ENCODE measurements around the gene NCKAP5.

The NCKAP5 gene

GRCh38 chr2:133569286-133569830, 1.1 kb upstream of the NCKAP5 start:
- Mint-ChIP-seq H3K9me3 (peaks cover 5% of the 10 kb centered on the region), H3K27me3 (no peaks in the 10 kb centered on the region), H3K4me3 (no peak overlapping the region), H3K36me3 (ENCODE audit: insufficient read depth) (no peaks in the 10 kb centered on the region), H3K27ac (ENCODE audit: low read depth) (no peak overlapping the region), H3K4me1 (no peaks in the 10 kb centered on the region)
- DNase-seq (ENCODE audit: low spot score in 2 of 2) (no peak), ATAC-seq (replicated peaks; ENCODE audit: extremely low read depth, poor library complexity, severe bottlenecking) (no peak)

DNA sequence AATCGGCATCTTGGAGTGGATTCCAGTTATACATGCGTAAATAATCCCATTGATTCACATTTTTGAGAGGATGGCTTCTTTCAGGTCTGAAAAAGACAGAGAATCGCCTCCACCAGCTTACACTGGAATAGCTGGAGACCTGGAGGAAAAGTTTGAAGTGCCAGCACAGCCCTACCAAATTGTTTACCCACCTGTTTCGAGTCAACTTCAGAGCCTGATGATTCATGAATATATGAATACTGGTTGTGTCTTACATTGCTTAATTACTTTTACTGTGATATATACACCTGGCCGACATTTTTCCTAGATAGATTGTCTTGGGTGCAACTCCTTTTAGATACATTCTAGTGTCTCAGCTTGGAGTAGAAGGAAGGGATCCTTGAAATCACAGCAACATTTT, 335 bp upstream of the NCKAP5 start:
- H3K4me1 Mint-ChIP-seq, result no peaks in the 10 kb centered on the region
- peaks cover 5% of the 10 kb centered on the region for H3K9me3 Mint-ChIP-seq
- no peak overlapping the region for H3K27ac Mint-ChIP-seq (ENCODE audit: low read depth)
- H3K4me3 Mint-ChIP-seq, result no peak overlapping the region
- no peaks in the 10 kb centered on the region for H3K36me3 Mint-ChIP-seq (ENCODE audit: insufficient read depth)
- ATAC-seq (replicated peaks; ENCODE audit: extremely low read depth, poor library complexity, severe bottlenecking) (no peak), DNase-seq (ENCODE audit: low spot score in 2 of 2) (no peak)
- H3K27me3 Mint-ChIP-seq, result no peaks in the 10 kb centered on the region

- no peak for ATAC-seq (replicated peaks; ENCODE audit: extremely low read depth, poor library complexity, severe bottlenecking)
- Mint-ChIP-seq H3K27me3 (no peaks in the 10 kb centered on the region), H3K4me3 (no peak overlapping the region), H3K9me3 (peaks cover 11% of the 10 kb centered on the region), H3K36me3 (ENCODE audit: insufficient read depth) (no peaks in the 10 kb centered on the region), H3K27ac (ENCODE audit: low read depth) (no peak overlapping the region), H3K4me1 (no peaks in the 10 kb centered on the region)
- DNase-seq (ENCODE audit: low spot score in 2 of 2), result no peak
These were observed 5.7 kb downstream of the NCKAP5 start for GRCh38 chr2:133562558-133562957.

GRCh38 chr2:133561045-133561852, 7.0 kb downstream of the NCKAP5 start:
- no peaks in the 10 kb centered on the region for H3K27me3 Mint-ChIP-seq
- no peaks in the 10 kb centered on the region for H3K4me1 Mint-ChIP-seq
- H3K36me3 Mint-ChIP-seq (ENCODE audit: insufficient read depth), result no peaks in the 10 kb centered on the region
- no peak overlapping the region for H3K27ac Mint-ChIP-seq (ENCODE audit: low read depth)
- ATAC-seq (replicated peaks; ENCODE audit: extremely low read depth, poor library complexity, severe bottlenecking), result no peak
- DNase-seq (ENCODE audit: low spot score in 2 of 2), result no peak
- no peak overlapping the region for H3K4me3 Mint-ChIP-seq
- H3K9me3 Mint-ChIP-seq, result peaks cover 11% of the 10 kb centered on the region

DNA sequence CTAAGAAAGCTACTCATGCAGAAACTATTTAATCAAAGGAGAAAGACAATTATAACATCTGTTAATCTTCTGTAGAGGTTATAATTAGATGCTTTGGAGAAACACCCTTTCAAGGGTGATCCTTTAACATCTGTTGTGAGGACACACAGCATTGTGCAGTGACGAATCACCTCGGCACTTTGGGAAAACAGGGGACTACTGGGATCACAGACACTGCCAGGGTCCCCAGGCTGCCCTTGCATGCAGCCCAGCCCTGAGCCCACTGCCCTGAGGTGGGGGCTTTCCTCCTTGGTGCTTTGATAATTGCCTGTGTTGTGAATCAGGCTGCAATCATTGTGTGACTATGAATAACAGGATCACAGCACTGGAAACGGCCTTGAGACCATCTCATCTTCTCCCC, 10.6 kb downstream of the NCKAP5 start:
- Mint-ChIP-seq H3K36me3 (ENCODE audit: insufficient read depth) (no peaks in the 10 kb centered on the region), H3K27ac (ENCODE audit: low read depth) (no peak overlapping the region), H3K9me3 (peaks cover 6% of the 10 kb centered on the region), H3K4me3 (no peak overlapping the region), H3K27me3 (no peaks in the 10 kb centered on the region), H3K4me1 (no peaks in the 10 kb centered on the region)
- ATAC-seq (replicated peaks; ENCODE audit: extremely low read depth, poor library complexity, severe bottlenecking) (no peak), DNase-seq (ENCODE audit: low spot score in 2 of 2) (no peak)

DNA sequence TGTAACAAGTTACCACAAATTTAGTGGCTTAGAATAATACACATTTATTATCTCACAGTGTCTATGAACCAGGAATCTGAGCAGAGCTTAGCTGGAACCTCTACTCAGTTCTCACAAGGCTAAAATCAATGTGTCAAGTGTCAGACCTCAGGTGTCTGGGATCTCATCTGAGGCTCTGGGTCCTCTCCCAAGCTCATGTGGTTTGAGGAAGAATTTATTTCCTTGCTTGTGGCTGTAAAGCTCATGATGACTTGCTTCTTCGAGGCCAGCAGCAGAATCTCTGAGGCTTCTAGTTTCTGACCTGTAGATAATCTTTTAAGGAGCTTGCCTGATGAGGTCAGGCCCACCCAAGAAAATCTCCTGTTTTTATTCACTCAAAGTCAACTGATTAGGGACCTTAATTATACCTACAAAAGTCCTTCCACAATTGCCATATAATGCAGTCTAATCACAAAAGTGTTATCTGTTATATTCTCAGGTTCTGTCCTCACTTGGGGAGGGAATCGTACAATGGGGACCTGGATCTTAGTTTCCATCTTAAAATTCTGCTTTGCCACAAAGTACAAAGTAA, 14.3 kb downstream of the NCKAP5 start:
- Mint-ChIP-seq H3K4me3 (no peak overlapping the region), H3K27ac (ENCODE audit: low read depth) (no peak overlapping the region), H3K27me3 (no peaks in the 10 kb centered on the region), H3K4me1 (no peaks in the 10 kb centered on the region), H3K36me3 (ENCODE audit: insufficient read depth) (no peaks in the 10 kb centered on the region), H3K9me3 (no peaks in the 10 kb centered on the region)
- no peak for DNase-seq (ENCODE audit: low spot score in 2 of 2)
- ATAC-seq (replicated peaks; ENCODE audit: extremely low read depth, poor library complexity, severe bottlenecking), result no peak

DNA sequence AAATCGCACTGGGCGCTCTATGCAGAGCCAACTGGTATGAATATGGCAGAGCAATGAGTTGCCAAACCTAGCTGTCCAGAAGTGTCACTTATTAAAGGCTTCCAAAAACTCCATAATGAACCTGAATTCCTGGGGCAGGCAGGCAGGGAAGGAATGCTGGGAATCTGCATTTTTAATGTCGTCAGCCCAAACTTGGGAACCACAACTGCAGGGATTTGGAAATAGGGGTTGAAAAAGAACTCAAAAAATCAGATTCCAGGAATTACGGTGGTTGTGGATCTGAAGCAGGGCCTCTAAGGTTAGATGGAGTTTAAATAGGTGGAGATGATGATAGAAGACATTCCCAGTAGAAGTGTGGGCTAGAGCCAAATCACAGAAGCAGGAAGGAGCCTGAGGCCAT, 15.0 kb downstream of the NCKAP5 start:
- Mint-ChIP-seq H3K4me1 (no peaks in the 10 kb centered on the region), H3K4me3 (no peak overlapping the region), H3K36me3 (ENCODE audit: insufficient read depth) (no peaks in the 10 kb centered on the region), H3K9me3 (no peaks in the 10 kb centered on the region), H3K27ac (ENCODE audit: low read depth) (no peak overlapping the region), H3K27me3 (no peaks in the 10 kb centered on the region)
- no peak for DNase-seq (ENCODE audit: low spot score in 2 of 2)
- ATAC-seq (replicated peaks; ENCODE audit: extremely low read depth, poor library complexity, severe bottlenecking), result no peak

GRCh38 chr2:133552821-133553220, 15.4 kb downstream of the NCKAP5 start:
- Mint-ChIP-seq H3K9me3 (no peaks in the 10 kb centered on the region), H3K27ac (ENCODE audit: low read depth) (no peak overlapping the region), H3K4me1 (no peaks in the 10 kb centered on the region), H3K27me3 (no peaks in the 10 kb centered on the region), H3K4me3 (no peak overlapping the region), H3K36me3 (ENCODE audit: insufficient read depth) (no peaks in the 10 kb centered on the region)
- no peak for ATAC-seq (replicated peaks; ENCODE audit: extremely low read depth, poor library complexity, severe bottlenecking)
- DNase-seq (ENCODE audit: low spot score in 2 of 2), result no peak

DNA sequence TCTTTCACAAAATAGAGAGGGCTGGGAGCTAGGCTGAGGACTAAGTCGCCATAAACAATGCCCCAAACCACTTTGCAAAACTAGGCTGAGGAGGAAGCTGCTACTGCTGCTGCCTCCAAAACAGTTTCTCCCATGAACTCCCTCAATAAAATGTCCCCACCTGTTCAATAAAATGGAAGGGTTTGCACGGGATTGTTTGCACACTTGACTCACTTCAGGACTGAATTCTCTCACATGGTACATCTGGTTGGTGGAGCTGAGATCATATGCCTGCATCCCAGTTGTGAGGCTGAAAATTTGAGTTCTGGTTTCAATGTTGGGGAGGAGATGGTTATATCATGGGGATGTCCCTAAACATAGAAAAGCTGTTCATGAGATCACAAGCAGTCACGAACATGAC, 26.5 kb downstream of the NCKAP5 start:
- Mint-ChIP-seq H3K36me3 (ENCODE audit: insufficient read depth) (no peaks in the 10 kb centered on the region), H3K27me3 (peaks cover 7% of the 10 kb centered on the region), H3K27ac (ENCODE audit: low read depth) (no peak overlapping the region), H3K9me3 (peaks cover 25% of the 10 kb centered on the region), H3K4me1 (no peaks in the 10 kb centered on the region), H3K4me3 (no peak overlapping the region)
- ATAC-seq (replicated peaks; ENCODE audit: extremely low read depth, poor library complexity, severe bottlenecking) (no peak), DNase-seq (ENCODE audit: low spot score in 2 of 2) (no peak)

DNA sequence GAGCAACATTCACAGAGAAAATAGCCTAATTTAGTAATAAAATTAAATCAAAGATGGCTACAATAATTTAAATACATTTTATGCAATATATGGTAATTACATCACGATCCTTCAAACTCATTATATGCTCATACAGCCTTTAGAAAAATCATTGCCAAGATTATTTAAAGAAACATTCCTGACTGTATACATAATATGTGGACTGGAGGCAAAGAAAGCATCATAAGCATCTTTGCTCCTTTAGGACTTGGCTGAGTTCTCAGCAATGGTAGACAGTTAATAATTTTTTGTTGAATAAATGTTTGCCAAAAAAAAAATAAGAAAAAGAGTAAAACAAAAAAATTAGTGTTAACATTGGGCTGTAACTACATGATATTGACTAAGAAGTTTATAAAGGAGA, 26.9 kb downstream of the NCKAP5 start:
- H3K27me3 Mint-ChIP-seq, result peaks cover 8% of the 10 kb centered on the region
- H3K4me1 Mint-ChIP-seq, result no peaks in the 10 kb centered on the region
- H3K36me3 Mint-ChIP-seq (ENCODE audit: insufficient read depth), result no peaks in the 10 kb centered on the region
- no peak overlapping the region for H3K27ac Mint-ChIP-seq (ENCODE audit: low read depth)
- no peak for DNase-seq (ENCODE audit: low spot score in 2 of 2)
- no peak for ATAC-seq (replicated peaks; ENCODE audit: extremely low read depth, poor library complexity, severe bottlenecking)
- peaks cover 25% of the 10 kb centered on the region for H3K9me3 Mint-ChIP-seq
- H3K4me3 Mint-ChIP-seq, result no peak overlapping the region

DNA sequence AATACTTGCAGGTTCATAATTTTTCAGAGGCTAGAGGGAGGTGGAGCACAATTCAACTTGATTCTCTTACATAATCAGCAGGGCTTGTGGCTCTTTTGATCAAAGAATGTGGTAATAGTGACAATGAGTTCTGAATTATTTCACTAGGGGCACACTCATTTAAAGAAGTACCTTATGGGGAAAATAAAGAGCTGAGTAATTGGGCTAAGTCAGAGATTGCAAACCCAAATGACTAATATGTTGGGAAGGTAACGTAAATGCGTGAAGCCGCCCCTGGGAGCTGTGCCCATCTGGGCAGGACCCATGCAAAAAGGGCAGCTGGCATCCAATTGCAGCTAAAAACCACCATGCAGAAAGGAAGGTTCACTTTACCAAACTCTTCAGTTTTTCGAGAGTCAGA, 35.3 kb downstream of the NCKAP5 start:
- DNase-seq (ENCODE audit: low spot score in 2 of 2) (no peak), ATAC-seq (replicated peaks; ENCODE audit: extremely low read depth, poor library complexity, severe bottlenecking) (no peak)
- no peak overlapping the region for H3K27ac Mint-ChIP-seq (ENCODE audit: low read depth)
- H3K27me3 Mint-ChIP-seq, result peaks cover 8% of the 10 kb centered on the region
- H3K9me3 Mint-ChIP-seq, result no peaks in the 10 kb centered on the region
- H3K4me1 Mint-ChIP-seq, result no peaks in the 10 kb centered on the region
- H3K4me3 Mint-ChIP-seq, result no peak overlapping the region
- no peaks in the 10 kb centered on the region for H3K36me3 Mint-ChIP-seq (ENCODE audit: insufficient read depth)

- ATAC-seq (replicated peaks; ENCODE audit: extremely low read depth, poor library complexity, severe bottlenecking) (no peak), DNase-seq (ENCODE audit: low spot score in 2 of 2) (no peak)
- Mint-ChIP-seq H3K27me3 (no peaks in the 10 kb centered on the region), H3K36me3 (ENCODE audit: insufficient read depth) (no peaks in the 10 kb centered on the region), H3K27ac (ENCODE audit: low read depth) (no peak overlapping the region), H3K9me3 (no peaks in the 10 kb centered on the region), H3K4me1 (no peaks in the 10 kb centered on the region), H3K4me3 (no peak overlapping the region)
These were observed 36.9 kb downstream of the NCKAP5 start for GRCh38 chr2:133531382-133531781.

DNA sequence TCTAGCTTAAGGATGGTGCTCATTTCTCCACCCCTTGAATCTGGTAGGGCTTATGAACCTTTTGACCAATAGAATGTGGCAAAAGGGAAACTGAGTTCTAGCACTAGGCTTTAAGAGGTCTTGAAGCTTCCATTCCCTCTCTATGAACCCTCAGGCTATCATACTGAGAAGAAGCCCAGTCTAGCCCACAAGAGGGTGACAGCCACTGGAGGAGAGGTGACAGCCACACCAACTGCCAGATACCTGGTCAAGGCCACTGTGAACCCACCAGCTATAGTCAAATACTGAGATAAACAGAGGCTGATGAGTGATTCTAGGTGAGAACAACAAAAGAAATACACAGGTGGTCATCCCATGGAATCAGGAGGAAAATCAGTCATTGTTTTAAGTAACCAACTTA, 37.6 kb downstream of the NCKAP5 start:
- Mint-ChIP-seq H3K4me1 (no peaks in the 10 kb centered on the region), H3K9me3 (no peaks in the 10 kb centered on the region), H3K27me3 (no peaks in the 10 kb centered on the region), H3K4me3 (no peak overlapping the region), H3K36me3 (ENCODE audit: insufficient read depth) (no peaks in the 10 kb centered on the region), H3K27ac (ENCODE audit: low read depth) (no peak overlapping the region)
- ATAC-seq (replicated peaks; ENCODE audit: extremely low read depth, poor library complexity, severe bottlenecking), result no peak
- DNase-seq (ENCODE audit: low spot score in 2 of 2), result no peak
